Ascending aorta (tissue), 2 donors: ENCODE data around the gene FITM1. TPM values are rescaled to one million over a fixed set of nuclear protein-coding genes. Genes with fewer than 3 reads are reported as not detected.

ENCODE experiments used
- DNase-seq, 2 donors: peaks; one replicate each; pipeline ENCODE4 v3.0.0-alpha.2; 2019; ENCODE audit warnings: low spot score in 2 of 2
- H3K27ac ChIP-seq, 2 donors: fragments of 200-600 bp; sonication (generic); one replicate each; pipeline ENCODE4 v1.5.1; 2016 to 2017; ENCODE audit warnings: mild to moderate bottlenecking in 1 of 2
- H3K27me3 ChIP-seq: fragments of 200-600 bp; sonication (generic); one replicate; pipeline ENCODE4 v1.5.1; 2017
- H3K36me3 ChIP-seq, 2 donors: fragments of 200-600 bp; sonication (generic); one replicate each; pipeline ENCODE4 v1.5.1; 2016
- H3K4me1 ChIP-seq, 2 donors: fragments of 200-600 bp; sonication (generic); one replicate each; pipeline ENCODE4 v1.5.1; 2016 to 2017; ENCODE audit warnings: mild to moderate bottlenecking in 1 of 2
- H3K4me3 ChIP-seq, 2 donors: fragments of 200-600 bp; sonication (generic); one replicate each; pipeline ENCODE4 v1.5.1; 2016 to 2017; ENCODE audit warnings: mild to moderate bottlenecking in 1 of 2
- H3K9me3 ChIP-seq, 2 donors: fragments of 200-600 bp; sonication (generic); one replicate each; pipeline ENCODE4 v1.5.1; 2016
- CTCF ChIP-seq, 3 experiments: fragments of 200-600 bp in 2 of 3; fragments of 450-650 bp in 1 of 3; sonication (generic) in 2 of 3; IDR thresholded peaks; one replicate each; pipeline ENCODE4 v1.5.1; 2016 to 2019; ENCODE audit warnings: antibody characterized with exemption in 3 of 3, mild to moderate bottlenecking in 1 of 3, moderate library complexity in 1 of 3
- intact Hi-C: fragments of 100-400 bp; cut with DNase I; formaldehyde crosslinking; loops from one replicate; pipeline ENCODE4 v1.15.1; 2023
- total RNA-seq: library from RNA; depleted of rRNA; stranded (reverse); fragments of >200 nt; gene quantifications from one replicate; pipeline ENCODE4 v1.1.0, GENCODE V29; 2016

Gene FITM1
- total RNA-seq, 1 donor from 2014 or later, result not detected

GRCh38 chr14:24089890-24090289 is 40.6 kb upstream of the FITM1 start:
- Histone ChIP-seq H3K36me3 (no peaks in the 10 kb centered on the region), H3K4me3 (no peak overlapping the region), H3K4me1 (peaks cover 0 to 9% of the 10 kb centered on the region in 2 donors), H3K9me3 (no peaks in the 10 kb centered on the region), H3K27ac (no peak overlapping the region), H3K27me3 (no peaks in the 10 kb centered on the region)
- DNase-seq, result no peak
- no peak for TF ChIP-seq CTCF (IDR thresholded peaks at IDR 0.05)
- intact Hi-C loops, result loop anchor here (1.0 to 5.0 kb wide), 3 partner anchors 32 to 533 kb away; partner anchors contain the start of gene THTPA

GRCh38 chr14:24092110-24092504 is 38.4 kb upstream of the FITM1 start:
- Histone ChIP-seq H3K36me3 (no peaks in the 10 kb centered on the region), H3K27ac (peak overlapping the region in 1 of 2 donors; percentile 95), H3K9me3 (no peaks in the 10 kb centered on the region), H3K4me3 (no peak overlapping the region), H3K4me1 (peaks cover 0 to 11% of the 10 kb centered on the region in 2 donors), H3K27me3 (no peaks in the 10 kb centered on the region)
- TF ChIP-seq CTCF (IDR thresholded peaks at IDR 0.05), result no peak
- no peak for DNase-seq
- intact Hi-C loops, result loop anchor here (5.0 kb wide), 1 partner anchor 535 kb away; the partner anchor contains the start of gene THTPA

GRCh38 chr14:24092505-24093206 is 37.8 kb upstream of the FITM1 start:
- no peak for TF ChIP-seq CTCF (IDR thresholded peaks at IDR 0.05)
- Histone ChIP-seq H3K9me3 (no peaks in the 10 kb centered on the region), H3K4me3 (no peak overlapping the region), H3K27me3 (no peaks in the 10 kb centered on the region), H3K36me3 (no peaks in the 10 kb centered on the region), H3K4me1 (peaks cover 0 to 11% of the 10 kb centered on the region in 2 donors), H3K27ac (peak overlapping the region; percentile 92 to 95)
- DNase-seq, result no peak
- intact Hi-C loops, result loop anchor here (5.0 kb wide), 1 partner anchor 535 kb away; the partner anchor contains the start of gene THTPA

GRCh38 chr14:24093207-24093900 is 37.1 kb upstream of the FITM1 start:
- peak overlapping the region; percentile 92 to 95 for H3K27ac ChIP-seq
- no peaks in the 10 kb centered on the region for H3K36me3 ChIP-seq
- H3K9me3 ChIP-seq, result no peaks in the 10 kb centered on the region
- peak in 1 of 3 experiments; percentile 14 for TF ChIP-seq CTCF (IDR thresholded peaks at IDR 0.05)
- H3K27me3 ChIP-seq, result no peaks in the 10 kb centered on the region
- H3K4me1 ChIP-seq, result peaks cover 0 to 11% of the 10 kb centered on the region in 2 donors
- no peak for DNase-seq
- intact Hi-C loops, result loop anchor here (5.0 kb wide), 1 partner anchor 536 kb away; the partner anchor contains the start of gene THTPA
- H3K4me3 ChIP-seq, result peak overlapping the region; percentile 72 to 81

- intact Hi-C loops, result loop anchor here (1.0 to 5.0 kb wide), 3 partner anchors 14 to 537 kb away; partner anchors contain the start of genes DCAF11, NRL and THTPA
- Histone ChIP-seq H3K27ac (peak within 1 kb of the TSS; percentile 92 to 95), H3K4me1 (peaks cover 0 to 11% of the 10 kb centered on the region in 2 donors), H3K27me3 (no peaks in the 10 kb centered on the region), H3K9me3 (no peaks in the 10 kb centered on the region), H3K4me3 (peak within 1 kb of the TSS; percentile 72 to 81), H3K36me3 (peaks cover 0 to 4% of the 10 kb centered on the region in 2 donors)
- DNase-seq, result peak; percentile 83 to 97
- TF ChIP-seq CTCF (IDR thresholded peaks at IDR 0.05), result peak in 1 of 3 experiments; percentile 24
Measured at GRCh38 chr14:24093901-24094840, 36.3 kb upstream of the FITM1 start, which contains the start of gene PCK2. PCK2 (plus strand) TSS chr14:24094311; CDS start chr14:24094406, 95 bp downstream.
